K562 (cell line): Measurements from ENCODE around the gene CAST. TPM values are rescaled to one million over a fixed set of nuclear protein-coding genes. Genes with fewer than 3 reads are reported as not detected.

ENCODE experiments used
- ARID1B ChIP-seq: fragments of 450-650 bp; IDR thresholded peaks from 2 replicates; pipeline ENCODE4 v1.6.1; 2016; ENCODE audit warnings: antibody characterized with exemption, mild to moderate bottlenecking, inconsistent platforms
- ATF1 ChIP-seq, 2 experiments: fragments of 450-650 bp in 1 of 2; IDR thresholded peaks; 2 replicates each; pipeline ENCODE4 v1.6.1; 2016; ENCODE audit warnings: missing compliant biosample characterization in 1 of 2, missing genetic modification characterization in 1 of 2
- BCOR ChIP-seq: fragments of 450-650 bp; IDR thresholded peaks from 2 replicates; pipeline ENCODE4 v1.6.1; 2016
- BRD9 ChIP-seq: fragments of 450-650 bp; IDR thresholded peaks from 2 replicates; pipeline ENCODE4 v1.6.1; 2018; ENCODE audit warnings: low read depth; ENCODE audit not compliant: partially characterized antibody
- CBFA2T2 ChIP-seq: fragments of 450-650 bp; conservative IDR thresholded peaks from 2 replicates; pipeline ENCODE4 v1.6.1; 2017; ENCODE audit warnings: mild to moderate bottlenecking
- CREM ChIP-seq: IDR thresholded peaks from 2 replicates; pipeline ENCODE4 v1.6.1; 2014; ENCODE audit warnings: antibody characterized with exemption, low read depth
- DPF2 ChIP-seq: fragments of 450-650 bp; IDR thresholded peaks from 2 replicates; pipeline ENCODE4 v1.6.1; 2016
- EP300 ChIP-seq: IDR thresholded peaks from 2 replicates; pipeline ENCODE4 v1.6.1; 2012; ENCODE audit warnings: low read length, improper control_type of control experiment
- FOXA3 ChIP-seq, 2 experiments: fragments of 450-650 bp in 1 of 2; sonication (generic) in 1 of 2; formaldehyde crosslinking; IDR thresholded peaks in 1 of 2; conservative IDR thresholded peaks in 1 of 2; 2 replicates each; pipeline versions ENCODE4 v1.4.0 to v1.8.0; 2020 to 2022; ENCODE audit warnings: mild to moderate bottlenecking in 2 of 2, missing genetic modification reagents in 1 of 2
- GTF2A2 ChIP-seq: IDR thresholded peaks from 2 replicates; pipeline ENCODE4 v1.6.1; 2016; ENCODE audit warnings: mild to moderate bottlenecking, missing genetic modification characterization, missing compliant biosample characterization
- HDAC2 ChIP-seq: fragments of 450-650 bp; IDR thresholded peaks from 2 replicates; pipeline ENCODE4 v1.6.1; 2016; ENCODE audit warnings: mild to moderate bottlenecking
- HES1 ChIP-seq: fragments of 450-650 bp; IDR thresholded peaks from 2 replicates; pipeline ENCODE4 v1.6.1; 2016; ENCODE audit warnings: low read depth, mild to moderate bottlenecking, moderate library complexity
- MNT ChIP-seq, 2 experiments: fragments of 450-650 bp; conservative IDR thresholded peaks; 2 replicates each; pipeline ENCODE4 v1.6.1; 2017; ENCODE audit warnings: mild to moderate bottlenecking in 2 of 2, moderate library complexity in 2 of 2
- MYC ChIP-seq, 2 experiments: fragments of 250-450 bp in 1 of 2; sonication (Bioruptor Pico) in 1 of 2; IDR thresholded peaks; 2 replicates each; pipeline versions ENCODE4 v1.5.1 to v1.6.1; 2012 to 2021; ENCODE audit warnings: low read depth in 2 of 2, borderline replicate concordance in 1 of 2, improper control_type of control experiment in 1 of 2, low read length in 1 of 2, mild to moderate bottlenecking in 1 of 2, moderate library complexity in 1 of 2
- NELFE ChIP-seq: IDR thresholded peaks from 2 replicates; pipeline ENCODE4 v1.6.1; 2011; ENCODE audit warnings: mild to moderate bottlenecking; ENCODE audit not compliant: insufficient read depth, insufficient read length
- NFIC ChIP-seq: fragments of 450-650 bp; IDR thresholded peaks from 2 replicates; pipeline ENCODE4 v1.6.1; 2017; ENCODE audit warnings: mild to moderate bottlenecking, inconsistent platforms
- OTX1 ChIP-seq: fragments of 450-650 bp; formaldehyde crosslinking; IDR thresholded peaks from 2 replicates; pipeline ENCODE4 v1.4.0; 2022; ENCODE audit warnings: mild to moderate bottlenecking
- PHTF2 ChIP-seq: fragments of 250-450 bp; sonication (Bioruptor Pico); IDR thresholded peaks from 2 replicates; pipeline ENCODE4 v1.5.0; 2021; ENCODE audit warnings: mild to moderate bottlenecking
- POLR2AphosphoS5 ChIP-seq: IDR thresholded peaks from 2 replicates; pipeline ENCODE4 v1.6.1; 2011; ENCODE audit warnings: mild to moderate bottlenecking, low read depth, low read length, moderate library complexity; ENCODE audit not compliant: control insufficient read depth, insufficient read depth
- SMAD4 ChIP-seq: fragments of 250-450 bp; sonication (Bioruptor Pico); conservative IDR thresholded peaks from 2 replicates; pipeline ENCODE4 v1.8.0; 2021; ENCODE audit warnings: inconsistent platforms, mild to moderate bottlenecking, moderate library complexity
- SMARCA4 ChIP-seq: fragments of 450-650 bp; IDR thresholded peaks from 2 replicates; pipeline ENCODE4 v1.6.1; 2016
- SOX6 ChIP-seq: fragments of 450-650 bp; IDR thresholded peaks from 2 replicates; pipeline ENCODE4 v1.6.1; 2014; ENCODE audit warnings: mild to moderate bottlenecking
- TAF9B ChIP-seq: fragments of 450-650 bp; IDR thresholded peaks from 2 replicates; pipeline ENCODE4 v1.6.1; 2018; ENCODE audit warnings: mild to moderate bottlenecking; ENCODE audit not compliant: partially characterized antibody
- VEZF1 ChIP-seq: fragments of 200-800 bp; sonication (Bioruptor generic); IDR thresholded peaks from 2 replicates; pipeline ENCODE4 v1.6.1; 2017; ENCODE audit warnings: missing genetic modification characterization, missing compliant biosample characterization
- ZFP30 ChIP-seq: fragments of 250-450 bp; sonication (Bioruptor Pico); IDR thresholded peaks from 2 replicates; pipeline ENCODE4 v1.8.0; 2022; ENCODE audit warnings: moderate library complexity, mild to moderate bottlenecking, inconsistent platforms, borderline replicate concordance
- polyA plus RNA-seq, 8 experiments: library from polyadenylated mRNA; depleted of rRNA in 4 of 8; stranded (reverse) in 5 of 8; unstranded in 3 of 8; fragments of >200 nt; fragmentation: Nextera tagmentation in 2 of 8; fragmentation: Illumina TruSeq in 1 of 8; extraction: Ambion mirVana in 2 of 8; extraction: Trizol in 1 of 8; gene quantifications; 2 replicates each; pipeline versions ENCODE4 v1.2.1 to v1.2.3, GENCODE V29; 2011 to 2014; ENCODE audit warnings: inconsistent platforms in 1 of 8, missing spikeins in 1 of 8
- total RNA-seq, 7 experiments: library from RNA; depleted of rRNA in 6 of 7; stranded (reverse); fragments of >200 nt in 6 of 7; fragmentation: Illumina TruSeq in 2 of 7; extraction: Trizol in 2 of 7; gene quantifications; 2 replicates each; pipeline versions ENCODE4 v1.2.1 to v1.2.3, GENCODE V29; 2011 to 2021; ENCODE audit warnings: low replicate concordance in 1 of 7

CAST gene
- total and polyA plus RNA-seq, 9 of the 15 experiments (the other 6 are each of a cell fraction or from before 2014, with no cell fraction given) = 55.5 to 136 (median 86.1) TPM

GRCh38 chr5:96661855-96662724 is at the start of gene CAST (continued):
- peak; percentile 80 for TF ChIP-seq SOX6
- peak; percentile 85; the same call in 1 of the 2 replicates for TF ChIP-seq HDAC2
- TF ChIP-seq HES1 = peak; percentile 94
- 0 out of 2 replicates have a peak, but pooled peaks have one; percentile 47 for TF ChIP-seq EP300
- TF ChIP-seq ZFP30 = no peak
- TF ChIP-seq BRD9 = no peak
- TF ChIP-seq DPF2 = peak; percentile 43; the same call in 1 of the 2 replicates
- TF ChIP-seq SMARCA4 = peak; percentile 52; the same call in 1 of the 2 replicates
- peak; percentile 28; the same call in 1 of the 2 replicates for TF ChIP-seq SMAD4 (CRISPR knock-in tag)
- TF ChIP-seq POLR2AphosphoS5 = peak; percentile 30; the same call in 1 of the 2 replicates
- TF ChIP-seq VEZF1 (CRISPR knock-in tag) = 0 out of 2 replicates have a peak, but pooled peaks have one; percentile 2
- TF ChIP-seq MNT (conservative IDR thresholded peaks at IDR 0.05) = 0 out of 4 replicates have a peak, but pooled peaks of 1 of the 2 experiments have one; percentile 22
- no peak for TF ChIP-seq OTX1
- TF ChIP-seq NFIC = 0 out of 2 replicates have a peak, but pooled peaks have one; percentile 6
- no peak for TF ChIP-seq NELFE
- TF ChIP-seq ATF1 (CRISPR knock-in tag; IDR thresholded peaks at IDR 0.05) = no peak
- TF ChIP-seq ATF1 (tag; IDR thresholded peaks at IDR 0.05) = peak; percentile 43; the same call in 1 of the 2 replicates
- TF ChIP-seq PHTF2 (CRISPR knock-in tag) = no peak
- 0 out of 2 replicates have a peak, but pooled peaks have one; percentile 31 for TF ChIP-seq MYC (IDR thresholded peaks at IDR 0.05; ENCODE audit: low read depth, low read length)
- TF ChIP-seq MYC (CRISPR knock-in tag; IDR thresholded peaks at IDR 0.05; ENCODE audit: borderline replicate concordance, low read depth) = no peak
- TF ChIP-seq FOXA3 (CRISPR knock-in tag; conservative IDR thresholded peaks at IDR 0.05 in 1 of 2, IDR thresholded peaks at IDR 0.05 in 1 of 2) = peak in 1 of 2 experiments; percentile 63; a peak in 2 of 4 replicates
- peak; percentile 69 for TF ChIP-seq CBFA2T2
- peak; percentile 87 for TF ChIP-seq ARID1B
- 0 out of 2 replicates have a peak, but pooled peaks have one; percentile 17 for TF ChIP-seq CREM
- TF ChIP-seq GTF2A2 = no peak
- no peak for TF ChIP-seq TAF9B
- TF ChIP-seq BCOR = peak; percentile 88
